Measurements from ENCODE around the gene DLGAP4.
"Not testable (repeated sequence)": the region's sequence is repeated elsewhere in the genome, so short reads cannot be mapped to it uniquely, and the experiment has no call there.

The DLGAP4 gene

DNA sequence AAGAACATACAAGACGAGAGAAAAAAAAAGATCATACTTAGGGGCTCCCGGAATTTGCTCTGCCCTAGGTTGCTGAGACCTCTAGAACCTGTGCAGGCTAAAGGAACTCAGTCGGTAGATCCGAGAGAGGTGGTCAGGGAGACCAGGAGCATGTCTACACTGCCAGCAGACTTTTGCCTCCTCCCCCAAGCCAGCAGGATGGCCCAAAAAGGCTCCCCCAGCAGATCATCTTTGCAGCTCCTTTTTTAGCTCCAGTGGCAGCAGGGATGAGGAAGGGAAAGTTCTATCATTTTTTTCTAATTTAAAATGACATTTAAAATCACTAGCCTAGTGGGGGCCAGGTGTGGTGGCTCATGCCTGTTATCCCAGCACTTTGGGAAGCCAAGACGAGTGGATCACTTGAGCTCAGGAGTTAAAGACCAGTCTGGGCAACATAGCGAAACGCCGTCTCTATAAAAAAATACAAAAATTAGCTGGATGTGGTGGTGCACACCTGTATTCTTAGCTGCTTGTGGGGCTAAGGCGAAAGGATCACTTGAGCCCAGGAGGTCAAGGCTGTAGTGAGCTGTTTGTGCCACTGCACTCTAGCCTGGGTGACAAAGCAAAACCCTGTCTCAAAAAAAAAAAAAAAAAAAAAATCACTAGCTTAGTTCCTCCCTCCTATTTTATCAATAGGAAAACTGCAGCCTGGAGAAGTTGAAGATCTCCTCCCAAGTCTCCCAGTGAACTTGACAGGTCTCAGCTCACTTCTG, 165.9 kb downstream of the DLGAP4 start:
- Histone ChIP-seq H3K4me3 (ENCODE audit: low read length) (no peak overlapping the region), H3K27ac (ENCODE audit: low read length) (peak overlapping the region; percentile 40)

DNA sequence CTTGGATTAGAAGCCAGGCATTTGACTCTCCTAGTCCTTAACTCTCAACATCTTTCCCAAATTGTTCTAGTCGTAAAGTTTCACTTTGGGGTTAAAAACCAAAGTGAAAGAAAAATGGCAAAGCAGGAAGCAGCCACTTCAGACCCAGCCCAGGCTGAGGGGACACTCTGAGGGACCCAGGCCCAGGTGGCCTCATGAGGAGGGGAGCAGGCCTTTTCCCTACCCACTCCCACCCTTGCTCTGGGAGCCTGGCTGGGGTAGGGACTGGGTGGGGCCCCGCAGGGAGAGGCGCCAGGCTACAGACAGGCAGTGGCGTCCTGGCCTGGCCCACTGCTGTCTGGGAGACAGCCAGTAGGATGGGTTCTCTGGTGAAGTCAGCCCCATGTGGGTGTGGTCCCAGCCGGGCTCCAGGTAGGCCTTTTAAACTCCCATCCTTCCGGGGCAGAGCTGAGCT, 166.5 kb downstream of the DLGAP4 start:
- Histone ChIP-seq H3K4me1 (ENCODE audit: insufficient read depth, low read length) (peaks cover 14% of the 10 kb centered on the region; the same call in 1 of the 2 replicates), H3K9ac (ENCODE audit: low read depth, low read length) (no peak overlapping the region), H3K27ac (ENCODE audit: low read length) (peak overlapping the region; percentile 40), H3K36me3 (ENCODE audit: insufficient read depth, low read depth, low read length) (0 out of 2 replicates have a peak, but pooled peaks cover 5% of the 10 kb centered on the region), H3K27me3 (ENCODE audit: insufficient read depth, low read length) (no peaks in the 10 kb centered on the region), H3K4me3 (ENCODE audit: low read length) (no peak overlapping the region), H3K9me3 (ENCODE audit: insufficient read depth, low read depth, low read length) (no peaks in the 10 kb centered on the region)

More for the DNA sequence above, 165.9 kb downstream of the DLGAP4 start:
- H3K27me3 ChIP-seq (ENCODE audit: insufficient read depth, low read length) = no peaks in the 10 kb centered on the region
- H3K4me1 ChIP-seq (ENCODE audit: insufficient read depth, low read length) = peaks cover 14% of the 10 kb centered on the region; the same call in 1 of the 2 replicates
- H3K9ac ChIP-seq (ENCODE audit: low read depth, low read length) = no peak overlapping the region
- H3K9me3 ChIP-seq (ENCODE audit: insufficient read depth, low read depth, low read length) = no peaks in the 10 kb centered on the region
- 0 out of 2 replicates have a peak, but pooled peaks cover 9% of the 10 kb centered on the region for H3K36me3 ChIP-seq (ENCODE audit: insufficient read depth, low read depth, low read length)

- Histone ChIP-seq H3K27me3 (ENCODE audit: insufficient read depth, low read length) (no peaks in the 10 kb centered on the region), H3K27ac (ENCODE audit: low read length) (no peak overlapping the region), H3K9ac (ENCODE audit: low read depth, low read length) (no peak overlapping the region), H3K4me3 (ENCODE audit: low read length) (no peak overlapping the region), H3K4me1 (ENCODE audit: insufficient read depth, low read length) (peaks cover 14% of the 10 kb centered on the region; the same call in 1 of the 2 replicates), H3K36me3 (ENCODE audit: insufficient read depth, low read depth, low read length) (0 out of 2 replicates have a peak, but pooled peaks cover 3% of the 10 kb centered on the region), H3K9me3 (ENCODE audit: insufficient read depth, low read depth, low read length) (no peaks in the 10 kb centered on the region)
Observed at GRCh38 chr20:36473164-36473563, 167.0 kb downstream of the DLGAP4 start.

GRCh38 chr20:36474563-36474962, 168.4 kb downstream of the DLGAP4 start:
- peaks cover 14% of the 10 kb centered on the region; the same call in 1 of the 2 replicates for H3K4me1 ChIP-seq (ENCODE audit: insufficient read depth, low read length)
- H3K27ac ChIP-seq (ENCODE audit: low read length) = no peak overlapping the region
- no peaks in the 10 kb centered on the region for H3K27me3 ChIP-seq (ENCODE audit: insufficient read depth, low read length)
- H3K9me3 ChIP-seq (ENCODE audit: insufficient read depth, low read depth, low read length) = no peaks in the 10 kb centered on the region
- H3K4me3 ChIP-seq (ENCODE audit: low read length) = no peak overlapping the region
- H3K9ac ChIP-seq (ENCODE audit: low read depth, low read length) = no peak overlapping the region
- no peaks in the 10 kb centered on the region for H3K36me3 ChIP-seq (ENCODE audit: insufficient read depth, low read depth, low read length)

DNA sequence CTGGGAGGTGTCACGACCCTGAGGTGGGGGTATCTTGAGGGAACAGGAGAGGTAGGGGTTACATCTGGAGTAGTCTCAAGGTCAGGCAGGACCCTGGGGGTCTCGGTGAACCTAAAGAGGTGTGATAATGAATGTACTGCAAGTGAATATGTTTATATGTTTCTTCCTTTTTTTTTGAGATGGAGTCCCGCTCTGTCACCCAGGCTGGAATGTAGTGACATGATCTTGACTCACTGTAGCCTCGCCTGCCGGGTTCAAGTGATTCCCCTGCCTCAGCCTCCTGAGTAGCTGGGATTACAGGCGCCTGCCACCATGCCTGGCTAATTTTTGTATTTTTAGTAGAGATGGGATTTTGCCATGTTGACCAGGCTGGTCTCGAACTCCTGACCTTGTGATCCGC, 168.9 kb downstream of the DLGAP4 start:
- not testable (repeated sequence) for H3K4me3 ChIP-seq (ENCODE audit: low read length); H3K9ac ChIP-seq (ENCODE audit: low read depth, low read length); H3K9me3 ChIP-seq (ENCODE audit: insufficient read depth, low read depth, low read length); H3K27ac ChIP-seq (ENCODE audit: low read length); H3K36me3 ChIP-seq (ENCODE audit: insufficient read depth, low read depth, low read length); H3K27me3 ChIP-seq (ENCODE audit: insufficient read depth, low read length)
- H3K4me1 ChIP-seq (ENCODE audit: insufficient read depth, low read length) = peaks cover 14% of the 10 kb centered on the region; the same call in 1 of the 2 replicates

- Histone ChIP-seq H3K27ac (ENCODE audit: low read length) (no peak overlapping the region), H3K4me1 (ENCODE audit: insufficient read depth, low read length) (peaks cover 7% of the 10 kb centered on the region; the same call in 1 of the 2 replicates), H3K9ac (ENCODE audit: low read depth, low read length) (no peak overlapping the region), H3K27me3 (ENCODE audit: insufficient read depth, low read length) (no peaks in the 10 kb centered on the region), H3K36me3 (ENCODE audit: insufficient read depth, low read depth, low read length) (no peaks in the 10 kb centered on the region), H3K4me3 (ENCODE audit: low read length) (no peak overlapping the region), H3K9me3 (ENCODE audit: insufficient read depth, low read depth, low read length) (no peaks in the 10 kb centered on the region)
Observed at GRCh38 chr20:36477475-36477874, 171.3 kb downstream of the DLGAP4 start.

DNA sequence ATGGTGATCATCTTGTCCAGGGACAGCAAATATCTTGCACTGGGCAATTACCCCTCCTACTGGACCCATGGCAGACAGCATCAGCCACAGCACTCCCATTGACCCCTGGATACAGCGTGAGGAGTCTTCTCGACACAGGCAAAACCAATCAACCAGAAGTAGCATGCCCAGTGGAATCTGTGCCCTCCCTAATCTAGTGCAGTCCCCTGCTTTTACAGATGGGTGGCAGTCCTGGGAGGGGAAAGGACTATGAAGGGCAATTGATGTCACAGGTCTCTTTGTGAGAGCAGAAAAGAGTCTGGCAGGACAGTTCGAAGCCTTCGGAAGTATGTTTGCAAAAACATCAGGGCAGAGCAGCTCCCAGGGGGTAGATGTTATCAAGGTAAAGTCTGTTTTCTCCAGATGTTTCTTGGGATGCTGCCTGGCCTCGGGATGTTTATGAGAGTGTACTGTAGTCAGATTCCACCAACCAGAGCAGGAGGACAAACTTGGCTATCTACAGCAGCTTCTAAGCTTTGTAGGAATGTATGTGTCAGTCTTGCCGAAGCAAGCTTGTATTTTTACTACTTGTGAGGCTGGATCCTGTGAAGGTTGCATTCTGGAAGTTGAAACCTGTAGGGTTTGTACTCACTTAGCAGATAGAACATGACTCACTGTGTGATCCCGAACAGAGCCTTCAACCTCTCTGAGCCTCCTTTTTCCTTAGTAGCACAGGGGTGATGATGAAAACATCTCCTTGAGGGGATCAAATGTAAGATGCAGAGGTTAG, 172.2 kb downstream of the DLGAP4 start:
- 0 out of 2 replicates have a peak, but pooled peaks cover 5% of the 10 kb centered on the region for H3K4me1 ChIP-seq (ENCODE audit: insufficient read depth, low read length)

DNA sequence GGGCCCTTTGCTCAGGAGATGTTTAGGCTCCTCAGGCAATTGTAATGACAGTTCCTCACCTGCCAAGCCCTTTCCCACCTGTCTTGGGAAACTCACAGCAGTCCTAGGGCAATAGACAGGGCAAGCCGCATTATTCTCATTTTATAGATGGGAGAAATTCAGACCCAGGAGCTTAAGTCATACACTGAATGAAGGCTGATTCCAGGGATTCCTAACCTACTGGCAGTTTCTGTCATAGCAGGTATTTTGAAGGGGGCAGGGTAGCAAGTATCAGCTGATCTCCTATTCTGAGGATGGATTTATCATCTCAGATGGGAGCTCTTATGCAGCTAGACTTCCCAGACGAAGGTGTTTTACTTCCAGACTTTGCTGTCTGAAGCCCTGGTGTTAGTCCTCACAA, 173.8 kb downstream of the DLGAP4 start:
- Histone ChIP-seq H3K36me3 (ENCODE audit: insufficient read depth, low read depth, low read length) (no peaks in the 10 kb centered on the region), H3K4me1 (ENCODE audit: insufficient read depth, low read length) (no peaks in the 10 kb centered on the region), H3K27me3 (ENCODE audit: insufficient read depth, low read length) (no peaks in the 10 kb centered on the region)

More for the DNA sequence above, 172.2 kb downstream of the DLGAP4 start:
- no peaks in the 10 kb centered on the region for H3K9me3 ChIP-seq (ENCODE audit: insufficient read depth, low read depth, low read length)
- H3K27ac ChIP-seq (ENCODE audit: low read length) = no peak overlapping the region
- H3K9ac ChIP-seq (ENCODE audit: low read depth, low read length) = no peak overlapping the region
- no peaks in the 10 kb centered on the region for H3K27me3 ChIP-seq (ENCODE audit: insufficient read depth, low read length)
- H3K4me3 ChIP-seq (ENCODE audit: low read length) = no peak overlapping the region
- no peaks in the 10 kb centered on the region for H3K36me3 ChIP-seq (ENCODE audit: insufficient read depth, low read depth, low read length)

GRCh38 chr20:36480456-36481048, 174.4 kb downstream of the DLGAP4 start:
- H3K36me3 ChIP-seq (ENCODE audit: insufficient read depth, low read depth, low read length) = no peaks in the 10 kb centered on the region
- H3K27me3 ChIP-seq (ENCODE audit: insufficient read depth, low read length) = no peaks in the 10 kb centered on the region

More for the DNA sequence above, 173.8 kb downstream of the DLGAP4 start:
- Histone ChIP-seq H3K4me3 (ENCODE audit: low read length) (no peak overlapping the region), H3K9me3 (ENCODE audit: insufficient read depth, low read depth, low read length) (no peaks in the 10 kb centered on the region), H3K9ac (ENCODE audit: low read depth, low read length) (no peak overlapping the region), H3K27ac (ENCODE audit: low read length) (no peak overlapping the region)

GRCh38 chr20:36481380-36482043, 175.4 kb downstream of the DLGAP4 start:
- H3K27me3 ChIP-seq (ENCODE audit: insufficient read depth, low read length) = no peaks in the 10 kb centered on the region
- no peak overlapping the region for H3K4me3 ChIP-seq (ENCODE audit: low read length)
- no peak overlapping the region for H3K9ac ChIP-seq (ENCODE audit: low read depth, low read length)
- H3K9me3 ChIP-seq (ENCODE audit: insufficient read depth, low read depth, low read length) = no peaks in the 10 kb centered on the region
- H3K4me1 ChIP-seq (ENCODE audit: insufficient read depth, low read length) = no peaks in the 10 kb centered on the region
- H3K36me3 ChIP-seq (ENCODE audit: insufficient read depth, low read depth, low read length) = no peaks in the 10 kb centered on the region
- no peak overlapping the region for H3K27ac ChIP-seq (ENCODE audit: low read length)

More at GRCh38 chr20:36480456-36481048, 174.4 kb downstream of the DLGAP4 start:
- Histone ChIP-seq H3K27ac (ENCODE audit: low read length) (no peak overlapping the region), H3K9ac (ENCODE audit: low read depth, low read length) (no peak overlapping the region), H3K9me3 (ENCODE audit: insufficient read depth, low read depth, low read length) (no peaks in the 10 kb centered on the region), H3K4me3 (ENCODE audit: low read length) (no peak overlapping the region), H3K4me1 (ENCODE audit: insufficient read depth, low read length) (no peaks in the 10 kb centered on the region)

DNA sequence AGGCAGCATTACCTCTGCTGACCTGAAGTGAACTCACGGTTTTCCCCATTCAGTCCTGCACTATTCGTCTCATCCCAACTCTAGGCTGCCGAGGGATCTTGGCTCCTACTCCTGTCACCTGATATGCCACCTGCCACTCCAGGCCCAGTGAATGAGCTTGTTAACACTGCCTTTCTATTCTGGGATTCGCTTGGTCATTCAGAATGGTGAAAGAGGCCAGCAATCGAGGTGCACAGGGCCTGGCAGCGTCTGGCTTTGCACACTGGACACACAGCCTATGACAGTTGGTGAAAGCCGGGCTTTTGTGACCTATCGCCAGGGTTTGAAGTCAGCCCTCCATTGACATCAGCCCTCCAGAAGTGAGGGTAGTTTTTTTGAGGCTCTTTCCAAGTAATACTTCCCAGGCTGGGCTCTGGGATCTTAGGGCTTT, 175.9 kb downstream of the DLGAP4 start:
- no peak overlapping the region for H3K4me3 ChIP-seq (ENCODE audit: low read length)
- no peaks in the 10 kb centered on the region for H3K4me1 ChIP-seq (ENCODE audit: insufficient read depth, low read length)
- no peaks in the 10 kb centered on the region for H3K27me3 ChIP-seq (ENCODE audit: insufficient read depth, low read length)
- H3K27ac ChIP-seq (ENCODE audit: low read length) = no peak overlapping the region
- H3K9me3 ChIP-seq (ENCODE audit: insufficient read depth, low read depth, low read length) = no peaks in the 10 kb centered on the region
- no peaks in the 10 kb centered on the region for H3K36me3 ChIP-seq (ENCODE audit: insufficient read depth, low read depth, low read length)
- H3K9ac ChIP-seq (ENCODE audit: low read depth, low read length) = no peak overlapping the region
